IPS-18c (cell line): ENCODE data around the gene INPP4A.

Source experiments
- H3K4me3 ChIP-seq: 2 replicates; pipeline ENCODE4 v1.7.0; 2013; ENCODE audit warnings: low read depth, mild to moderate bottlenecking, low read length, moderate library complexity; ENCODE audit not compliant: insufficient read depth
- H3K9me3 ChIP-seq: one replicate; pipeline ENCODE4 v1.6.1; 2013; ENCODE audit warnings: mild to moderate bottlenecking, low read length, moderate library complexity; ENCODE audit not compliant: control insufficient read depth, insufficient read depth

The INPP4A gene

GRCh38 chr2:98468621-98469236 lies 24.1 kb downstream of the INPP4A start:
- Histone ChIP-seq H3K9me3 (no peaks in the 10 kb centered on the region), H3K4me3 (no peak overlapping the region)

- Histone ChIP-seq H3K9me3 (no peaks in the 10 kb centered on the region), H3K4me3 (no peak overlapping the region)
Observed at GRCh38 chr2:98469862-98470544, 25.3 kb downstream of the INPP4A start.

GRCh38 chr2:98470851-98471255 lies 26.2 kb downstream of the INPP4A start:
- Histone ChIP-seq H3K4me3 (no peak overlapping the region), H3K9me3 (no peaks in the 10 kb centered on the region)

GRCh38 chr2:98471402-98472131 lies 26.9 kb downstream of the INPP4A start:
- Histone ChIP-seq H3K4me3 (no peak overlapping the region), H3K9me3 (no peaks in the 10 kb centered on the region)

GRCh38 chr2:98472132-98472650 lies 27.5 kb downstream of the INPP4A start:
- no peak overlapping the region for H3K4me3 ChIP-seq
- no peaks in the 10 kb centered on the region for H3K9me3 ChIP-seq

- no peaks in the 10 kb centered on the region for H3K9me3 ChIP-seq
- H3K4me3 ChIP-seq, result no peak overlapping the region
Observed at GRCh38 chr2:98472961-98473746, 28.5 kb downstream of the INPP4A start.

GRCh38 chr2:98473995-98474780 lies 29.5 kb downstream of the INPP4A start:
- Histone ChIP-seq H3K9me3 (no peaks in the 10 kb centered on the region), H3K4me3 (no peak overlapping the region)

GRCh38 chr2:98474979-98475632 lies 30.4 kb downstream of the INPP4A start:
- no peak overlapping the region for H3K4me3 ChIP-seq
- H3K9me3 ChIP-seq, result no peaks in the 10 kb centered on the region

GRCh38 chr2:98476192-98476868 lies 31.7 kb downstream of the INPP4A start:
- Histone ChIP-seq H3K9me3 (no peaks in the 10 kb centered on the region), H3K4me3 (no peak overlapping the region)

GRCh38 chr2:98477036-98477435 lies 32.4 kb downstream of the INPP4A start:
- H3K4me3 ChIP-seq, result no peak overlapping the region
- no peaks in the 10 kb centered on the region for H3K9me3 ChIP-seq

GRCh38 chr2:98477506-98477905 lies 32.8 kb downstream of the INPP4A start:
- Histone ChIP-seq H3K9me3 (no peaks in the 10 kb centered on the region), H3K4me3 (no peak overlapping the region)

- no peak overlapping the region for H3K4me3 ChIP-seq
- no peaks in the 10 kb centered on the region for H3K9me3 ChIP-seq
Observed at GRCh38 chr2:98478088-98478551, 33.5 kb downstream of the INPP4A start.

- no peak overlapping the region for H3K4me3 ChIP-seq
- no peaks in the 10 kb centered on the region for H3K9me3 ChIP-seq
Observed at GRCh38 chr2:98478907-98479306, 34.2 kb downstream of the INPP4A start.

GRCh38 chr2:98479371-98479770 lies 34.7 kb downstream of the INPP4A start:
- H3K9me3 ChIP-seq, result no peaks in the 10 kb centered on the region
- H3K4me3 ChIP-seq, result no peak overlapping the region

GRCh38 chr2:98479959-98480524 lies 35.4 kb downstream of the INPP4A start:
- H3K4me3 ChIP-seq, result no peak overlapping the region

More at GRCh38 chr2:98479959-98480524, 35.4 kb downstream of the INPP4A start:
- H3K9me3 ChIP-seq, result no peaks in the 10 kb centered on the region
